ENCODE measurements around the gene HDDC3. TPM values are rescaled to one million over a fixed set of nuclear protein-coding genes. Genes with fewer than 3 reads are reported as not detected.

Gene HDDC3
- polyA plus RNA-seq, 3 donors = 11.6 to 19.7 (median 14.8) TPM

GRCh38 chr15:90948506-90948905 is 16.2 kb upstream of the HDDC3 start:
- Histone ChIP-seq H2AFZ (ENCODE audit: insufficient read depth, low read depth, low read length, poor library complexity, severe bottlenecking) (no peak overlapping the region), H4K20me1 (ENCODE audit: insufficient read depth, low read length) (no peaks in the 10 kb centered on the region), H3K4me2 (replicated peaks; ENCODE audit: extremely low read depth, low read length, poor library complexity, severe bottlenecking) (no peak overlapping the region), H3K4me3 (replicated peaks in 1 of 3; ENCODE audit: low read depth in 2 of 3, low read length in 3 of 3) (no peak overlapping the region), H3K9ac (ENCODE audit: insufficient read depth, low read length, poor library complexity, severe bottlenecking) (no peak overlapping the region), H3K79me2 (ENCODE audit: insufficient read depth, low read length) (no peaks in the 10 kb centered on the region), H3K36me3 (replicated peaks in 1 of 2; ENCODE audit: control insufficient read depth in 1 of 2, insufficient read depth in 2 of 2, low read length in 2 of 2) (peaks cover 73 to 93% of the 10 kb centered on the region in 2 donors), H3K9me3 (replicated peaks in 1 of 2; ENCODE audit: control insufficient read depth in 1 of 2, insufficient read depth in 1 of 2, low read length in 2 of 2) (no peaks in the 10 kb centered on the region), H3K27me3 (ENCODE audit: control insufficient read depth in 2 of 2, insufficient read depth in 2 of 2, low read length in 2 of 2) (no peaks in the 10 kb centered on the region), H3K27ac (ENCODE audit: low read depth in 1 of 2, low read length in 2 of 2) (no peak overlapping the region), H3K4me1 (ENCODE audit: control insufficient read depth in 1 of 2, insufficient read depth in 2 of 2, low read length in 2 of 2) (peaks cover 8 to 13% of the 10 kb centered on the region in 2 donors)
- Mint-ChIP-seq H3K27ac (peak overlapping the region in 2 of 7 donors; percentile 15 to 80), H3K4me3 (no peak overlapping the region), H3K27me3 (ENCODE audit: low read depth in 3 of 3) (no peaks in the 10 kb centered on the region), H3K9me3 (peaks cover 0 to 4% (median 0%) of the 10 kb centered on the region in 7 donors), H3K4me1 (peaks cover 10% of the 10 kb centered on the region), H3K36me3 (peaks cover 77 to 93% of the 10 kb centered on the region in 2 donors)
- WGBS (ENCODE audit: insufficient coverage) = 93% methylated on average over 7 of the region's 8 CpGs
- no peak for DNase-seq
- TF ChIP-seq CTCF (IDR thresholded peaks at IDR 0.05) = no peak
- intact Hi-C loops (cut with micrococcal nuclease) = no loop called here

- no peak overlapping the region for H3K27ac Mint-ChIP-seq
- Histone ChIP-seq H3K9me3 (replicated peaks in 1 of 2; ENCODE audit: control insufficient read depth in 1 of 2, insufficient read depth in 1 of 2, low read length in 2 of 2) (no peaks in the 10 kb centered on the region), H3K36me3 (replicated peaks in 1 of 2; ENCODE audit: control insufficient read depth in 1 of 2, insufficient read depth in 2 of 2, low read length in 2 of 2) (peaks cover 73 to 93% of the 10 kb centered on the region in 2 donors), H3K4me3 (replicated peaks in 1 of 3; ENCODE audit: low read depth in 2 of 3, low read length in 3 of 3) (no peak overlapping the region), H3K27ac (ENCODE audit: low read depth in 1 of 2, low read length in 2 of 2) (no peak overlapping the region), H3K79me2 (ENCODE audit: insufficient read depth, low read length) (no peaks in the 10 kb centered on the region), H3K27me3 (ENCODE audit: control insufficient read depth in 2 of 2, insufficient read depth in 2 of 2, low read length in 2 of 2) (no peaks in the 10 kb centered on the region), H3K4me1 (ENCODE audit: control insufficient read depth in 1 of 2, insufficient read depth in 2 of 2, low read length in 2 of 2) (peaks cover 8 to 13% of the 10 kb centered on the region in 2 donors), H2AFZ (ENCODE audit: insufficient read depth, low read depth, low read length, poor library complexity, severe bottlenecking) (no peak overlapping the region), H3K4me2 (replicated peaks; ENCODE audit: extremely low read depth, low read length, poor library complexity, severe bottlenecking) (no peak overlapping the region), H3K9ac (ENCODE audit: insufficient read depth, low read length, poor library complexity, severe bottlenecking) (no peak overlapping the region), H4K20me1 (ENCODE audit: insufficient read depth, low read length) (no peaks in the 10 kb centered on the region)
- TF ChIP-seq CTCF (IDR thresholded peaks at IDR 0.05) = no peak
- H3K4me1 Mint-ChIP-seq = peaks cover 10% of the 10 kb centered on the region
- peaks cover 0 to 4% (median 0%) of the 10 kb centered on the region in 7 donors for H3K9me3 Mint-ChIP-seq
- no peak overlapping the region for H3K4me3 Mint-ChIP-seq
- intact Hi-C loops (cut with micrococcal nuclease) = no loop called here
- no peak for DNase-seq
- peaks cover 77 to 93% of the 10 kb centered on the region in 2 donors for H3K36me3 Mint-ChIP-seq
- no peaks in the 10 kb centered on the region for H3K27me3 Mint-ChIP-seq (ENCODE audit: low read depth in 3 of 3)
- WGBS (ENCODE audit: insufficient coverage) = 96% methylated on average over 18 of the region's 18 CpGs
These were observed 15.4 kb upstream of the HDDC3 start for GRCh38 chr15:90947577-90948357.
